ENCODE data around the gene CCDC15. TPM values are rescaled to one million over a fixed set of nuclear protein-coding genes. Genes with fewer than 3 reads are reported as not detected.

Gene CCDC15
- total RNA-seq, 1 experiment from 2014 or later = 4.0 TPM

DNA sequence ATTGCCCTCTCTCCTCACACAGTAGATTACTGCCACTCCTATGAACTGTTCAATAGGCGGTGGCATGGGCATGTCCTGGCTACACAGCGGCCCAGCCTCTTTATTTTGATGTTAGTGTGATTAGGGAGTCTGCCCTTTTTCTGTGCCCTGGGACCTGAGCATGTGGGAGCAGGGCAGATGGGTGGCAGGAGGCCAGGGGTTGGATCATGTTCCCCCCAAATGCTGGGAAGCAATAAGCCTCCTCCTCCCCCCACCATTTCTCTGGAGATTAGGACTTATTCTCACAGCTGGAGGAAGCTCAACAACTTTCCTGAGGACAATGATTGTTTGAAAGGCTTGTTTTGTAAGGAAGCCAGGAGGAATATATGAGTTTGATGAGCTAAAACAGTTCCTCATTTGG lies 34.1 kb upstream of the CCDC15 start:
- H3K4me1 Mint-ChIP-seq (ENCODE audit: low read depth, unreplicated experiment) = no peaks in the 10 kb centered on the region
- CTCF ChIA-PET = interaction anchor here (0.6 kb wide), 1 partner anchor 222 kb away, joined by 3 read pairs; no protein-coding TSS in a partner anchor
- Histone ChIP-seq H3K4me1 (no peaks in the 10 kb centered on the region), H3K36me3 (ENCODE audit: control insufficient read depth, insufficient read depth, low read length) (no peaks in the 10 kb centered on the region), H3K4me3 (ENCODE audit: low read depth, low read length) (no peak overlapping the region), H3K27me3 (replicated peaks; ENCODE audit: control insufficient read depth, insufficient read depth, low read length) (no peaks in the 10 kb centered on the region), H3K9me3 (no peaks in the 10 kb centered on the region)
- peaks cover 15% of the 10 kb centered on the region for H3K9me3 Mint-ChIP-seq (ENCODE audit: unreplicated experiment)
- H3K36me3 Mint-ChIP-seq (ENCODE audit: insufficient read depth, unreplicated experiment) = no peaks in the 10 kb centered on the region
- TF ChIP-seq, protein P1, sequence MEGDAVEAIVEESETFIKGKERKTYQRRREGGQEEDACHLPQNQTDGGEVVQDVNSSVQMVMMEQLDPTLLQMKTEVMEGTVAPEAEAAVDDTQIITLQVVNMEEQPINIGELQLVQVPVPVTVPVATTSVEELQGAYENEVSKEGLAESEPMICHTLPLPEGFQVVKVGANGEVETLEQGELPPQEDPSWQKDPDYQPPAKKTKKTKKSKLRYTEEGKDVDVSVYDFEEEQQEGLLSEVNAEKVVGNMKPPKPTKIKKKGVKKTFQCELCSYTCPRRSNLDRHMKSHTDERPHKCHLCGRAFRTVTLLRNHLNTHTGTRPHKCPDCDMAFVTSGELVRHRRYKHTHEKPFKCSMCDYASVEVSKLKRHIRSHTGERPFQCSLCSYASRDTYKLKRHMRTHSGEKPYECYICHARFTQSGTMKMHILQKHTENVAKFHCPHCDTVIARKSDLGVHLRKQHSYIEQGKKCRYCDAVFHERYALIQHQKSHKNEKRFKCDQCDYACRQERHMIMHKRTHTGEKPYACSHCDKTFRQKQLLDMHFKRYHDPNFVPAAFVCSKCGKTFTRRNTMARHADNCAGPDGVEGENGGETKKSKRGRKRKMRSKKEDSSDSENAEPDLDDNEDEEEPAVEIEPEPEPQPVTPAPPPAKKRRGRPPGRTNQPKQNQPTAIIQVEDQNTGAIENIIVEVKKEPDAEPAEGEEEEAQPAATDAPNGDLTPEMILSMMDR (IDR thresholded peaks at IDR 0.05; ENCODE audit: insufficient read depth in 1 of 2, low read depth in 1 of 2, low read length in 1 of 2, severe bottlenecking in 1 of 2, unreplicated experiment in 1 of 2) = no peak
- no peak for DNase-seq
- POLR2A ChIA-PET = no interaction called here
- no TSS peak for BruUV-seq (replicated peaks)
- H3K27ac Mint-ChIP-seq (ENCODE audit: unreplicated experiment) = no peak overlapping the region
- H3K27me3 Mint-ChIP-seq (ENCODE audit: insufficient read depth, unreplicated experiment) = peaks cover 31% of the 10 kb centered on the region
- no peak overlapping the region for H3K4me3 Mint-ChIP-seq (ENCODE audit: unreplicated experiment)
- intact Hi-C loops (cut with micrococcal nuclease; ENCODE audit: unreplicated experiment) = no loop called here

DNA sequence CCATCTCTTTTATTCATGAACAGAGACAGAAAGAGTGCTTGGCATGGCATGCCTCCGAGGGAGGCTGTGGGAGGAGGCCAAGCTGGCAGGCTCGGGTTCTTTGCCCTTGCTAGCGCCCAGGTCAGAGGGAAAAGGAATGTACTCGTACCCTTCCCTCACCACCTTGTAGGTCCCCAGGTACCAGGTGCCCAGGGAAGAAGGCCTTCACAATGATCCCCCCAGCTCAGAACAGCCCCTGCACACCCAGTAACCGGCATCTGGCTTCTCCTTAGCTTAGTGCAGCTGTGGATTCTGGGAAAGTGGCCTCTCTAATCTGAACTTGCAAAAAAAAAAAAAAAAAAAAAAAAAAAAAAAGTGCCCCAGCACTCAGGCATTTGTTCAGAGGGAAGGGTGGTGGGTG lies 33.6 kb upstream of the CCDC15 start:
- POLR2A ChIA-PET = no interaction called here
- Mint-ChIP-seq H3K36me3 (ENCODE audit: insufficient read depth, unreplicated experiment) (no peaks in the 10 kb centered on the region), H3K27ac (ENCODE audit: unreplicated experiment) (no peak overlapping the region), H3K4me1 (ENCODE audit: low read depth, unreplicated experiment) (no peaks in the 10 kb centered on the region), H3K4me3 (ENCODE audit: unreplicated experiment) (no peak overlapping the region), H3K9me3 (ENCODE audit: unreplicated experiment) (peaks cover 11% of the 10 kb centered on the region), H3K27me3 (ENCODE audit: insufficient read depth, unreplicated experiment) (peaks cover 30% of the 10 kb centered on the region)
- H3K9me3 ChIP-seq = no peaks in the 10 kb centered on the region
- no peaks in the 10 kb centered on the region for H3K4me1 ChIP-seq
- no peaks in the 10 kb centered on the region for H3K27me3 ChIP-seq (replicated peaks; ENCODE audit: control insufficient read depth, insufficient read depth, low read length)
- no peak for DNase-seq
- intact Hi-C loops (cut with micrococcal nuclease; ENCODE audit: unreplicated experiment) = no loop called here
- CTCF ChIA-PET = no interaction called here
- BruUV-seq (replicated peaks) = no TSS peak
- TF ChIP-seq, protein P1 (IDR thresholded peaks at IDR 0.05; ENCODE audit: insufficient read depth in 1 of 2, low read depth in 1 of 2, low read length in 1 of 2, severe bottlenecking in 1 of 2, unreplicated experiment in 1 of 2) = no peak
- H3K36me3 ChIP-seq (ENCODE audit: control insufficient read depth, insufficient read depth, low read length) = no peaks in the 10 kb centered on the region
- H3K4me3 ChIP-seq (ENCODE audit: low read depth, low read length) = no peak overlapping the region

DNA sequence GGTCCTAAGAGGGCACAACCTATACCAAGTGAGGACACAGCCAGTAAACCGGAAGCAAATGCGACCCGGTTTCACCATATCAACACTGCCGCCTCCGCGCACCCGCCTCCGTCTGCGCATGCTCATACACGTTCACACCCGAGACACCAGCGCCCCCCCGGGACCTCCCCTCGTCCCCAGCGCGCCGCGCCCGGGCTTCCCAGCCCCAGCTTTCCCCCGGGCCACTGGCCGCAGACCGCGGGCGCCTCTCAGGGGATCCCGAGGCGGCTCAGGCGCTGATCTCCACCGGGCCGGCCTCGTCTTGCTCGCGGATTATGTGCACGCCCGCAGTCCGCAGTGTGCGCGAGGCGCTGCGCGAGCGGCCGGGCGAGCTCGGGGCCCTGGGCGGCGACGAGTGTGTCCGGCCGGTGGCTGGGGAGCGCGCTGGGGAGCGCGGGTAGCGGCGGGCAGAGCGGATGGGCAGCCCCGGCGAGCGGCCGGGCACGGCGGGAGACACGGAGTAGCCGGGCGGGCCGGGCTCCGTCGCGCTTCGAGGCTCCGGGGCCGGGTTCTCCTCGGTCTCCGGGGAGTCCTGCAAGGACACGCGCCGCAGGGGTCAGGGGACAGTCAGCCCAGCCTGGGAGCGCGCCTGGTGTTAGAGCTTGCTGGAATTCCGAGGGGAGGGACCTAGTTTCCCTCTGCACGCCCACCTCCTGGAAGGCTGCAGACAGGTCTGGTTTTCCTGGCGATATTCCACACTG lies 33.0 kb upstream of the CCDC15 start:
- ChIA-PET POLR2A (no interaction called here), CTCF (no interaction called here)
- DNase-seq = no peak
- Histone ChIP-seq H3K9me3 (no peaks in the 10 kb centered on the region), H3K27me3 (replicated peaks; ENCODE audit: control insufficient read depth, insufficient read depth, low read length) (no peaks in the 10 kb centered on the region), H3K4me3 (ENCODE audit: low read depth, low read length) (no peak overlapping the region), H3K36me3 (ENCODE audit: control insufficient read depth, insufficient read depth, low read length) (no peaks in the 10 kb centered on the region), H3K4me1 (no peaks in the 10 kb centered on the region)
- Mint-ChIP-seq H3K27me3 (ENCODE audit: insufficient read depth, unreplicated experiment) (peaks cover 31% of the 10 kb centered on the region), H3K9me3 (ENCODE audit: unreplicated experiment) (peaks cover 4% of the 10 kb centered on the region), H3K4me3 (ENCODE audit: unreplicated experiment) (no peak overlapping the region), H3K36me3 (ENCODE audit: insufficient read depth, unreplicated experiment) (no peaks in the 10 kb centered on the region), H3K27ac (ENCODE audit: unreplicated experiment) (no peak overlapping the region), H3K4me1 (ENCODE audit: low read depth, unreplicated experiment) (no peaks in the 10 kb centered on the region)
- TF ChIP-seq, protein P1 (IDR thresholded peaks at IDR 0.05; ENCODE audit: insufficient read depth in 1 of 2, low read depth in 1 of 2, low read length in 1 of 2, severe bottlenecking in 1 of 2, unreplicated experiment in 1 of 2) = no peak
- BruUV-seq (replicated peaks) = no TSS peak
- intact Hi-C loops (cut with micrococcal nuclease; ENCODE audit: unreplicated experiment) = no loop called here

All from Caco-2 (cell line).